GM18861 (cell line): ENCODE results near the gene TRIM2.

Source experiments
- ATAC-seq: cut with Tn5 transposase; IDR thresholded peaks from one replicate; pipeline ENCODE4 v1.9.1; 2021; ENCODE audit not compliant: unreplicated experiment

TRIM2 gene

GRCh38 chr4:153325558-153325957, 121.3 kb downstream of the TRIM2 start:
- ATAC-seq: no peak

GRCh38 chr4:153326513-153326912, 122.3 kb downstream of the TRIM2 start:
- ATAC-seq: no peak

GRCh38 chr4:153327247-153327646, 123.0 kb downstream of the TRIM2 start:
- ATAC-seq: no peak

- ATAC-seq: no peak
Observed at GRCh38 chr4:153332936-153333335, 128.7 kb downstream of the TRIM2 start.

GRCh38 chr4:153333874-153334273, 129.6 kb downstream of the TRIM2 start:
- ATAC-seq: no peak

GRCh38 chr4:153335665-153336064, 131.4 kb downstream of the TRIM2 start:
- ATAC-seq: no peak

- ATAC-seq: no peak
Observed at GRCh38 chr4:153337686-153338085, 133.4 kb downstream of the TRIM2 start.

- ATAC-seq: peak; percentile 24
Observed at GRCh38 chr4:153341575-153342090, 137.4 kb downstream of the TRIM2 start.

GRCh38 chr4:153342751-153343552, 138.7 kb downstream of the TRIM2 start:
- no peak for ATAC-seq

GRCh38 chr4:153344131-153345011, 140.1 kb downstream of the TRIM2 start, which contains the start of gene MND1:
Gene MND1 (plus strand): TSS chr4:153344688. CDS start chr4:153344738, 50 bp downstream.
- peak; percentile 55 for ATAC-seq

- ATAC-seq: no peak
Observed at GRCh38 chr4:153345012-153345981, 141.1 kb downstream of the TRIM2 start.

GRCh38 chr4:153346031-153346430, 141.8 kb downstream of the TRIM2 start:
- ATAC-seq: no peak

GRCh38 chr4:153346563-153346962, 142.3 kb downstream of the TRIM2 start:
- no peak for ATAC-seq

- ATAC-seq: no peak
Observed at GRCh38 chr4:153347117-153347516, 142.9 kb downstream of the TRIM2 start.

- ATAC-seq: no peak
Observed at GRCh38 chr4:153348006-153348405, 143.8 kb downstream of the TRIM2 start.

GRCh38 chr4:153349206-153349805, 145.1 kb downstream of the TRIM2 start:
- ATAC-seq: no peak

GRCh38 chr4:153362184-153362583, 157.9 kb downstream of the TRIM2 start:
- no peak for ATAC-seq

GRCh38 chr4:153364061-153364460, 159.8 kb downstream of the TRIM2 start:
- no peak for ATAC-seq

- no peak for ATAC-seq
Observed at GRCh38 chr4:153365003-153365402, 160.8 kb downstream of the TRIM2 start.

- no peak for ATAC-seq
Observed at GRCh38 chr4:153366486-153366885, 162.2 kb downstream of the TRIM2 start.
